Neuron (in vitro differentiated cells): ENCODE measurements around the gene EPC2.

ENCODE experiments used
- H2AFZ ChIP-seq: one replicate; pipeline ENCODE4 v1.6.1; 2013; ENCODE audit warnings: low read depth, mild to moderate bottlenecking, inconsistent platforms, low read length, moderate library complexity
- H3K27me3 ChIP-seq: one replicate; pipeline ENCODE4 v1.6.1; 2013; ENCODE audit warnings: low read length; ENCODE audit not compliant: insufficient read depth
- H3K36me3 ChIP-seq: one replicate; pipeline ENCODE4 v1.6.1; 2013; ENCODE audit warnings: low read length; ENCODE audit not compliant: insufficient read depth
- H3K4me1 ChIP-seq: one replicate; pipeline ENCODE4 v1.6.1; 2013; ENCODE audit warnings: low read length; ENCODE audit not compliant: insufficient read depth
- H3K4me3 ChIP-seq: 2 replicates; pipeline ENCODE4 v1.5.1; 2013; ENCODE audit warnings: mild to moderate bottlenecking, low read length, moderate library complexity
- H3K9me3 ChIP-seq: one replicate; pipeline ENCODE4 v1.6.1; 2013; ENCODE audit warnings: low read length

EPC2 gene

DNA sequence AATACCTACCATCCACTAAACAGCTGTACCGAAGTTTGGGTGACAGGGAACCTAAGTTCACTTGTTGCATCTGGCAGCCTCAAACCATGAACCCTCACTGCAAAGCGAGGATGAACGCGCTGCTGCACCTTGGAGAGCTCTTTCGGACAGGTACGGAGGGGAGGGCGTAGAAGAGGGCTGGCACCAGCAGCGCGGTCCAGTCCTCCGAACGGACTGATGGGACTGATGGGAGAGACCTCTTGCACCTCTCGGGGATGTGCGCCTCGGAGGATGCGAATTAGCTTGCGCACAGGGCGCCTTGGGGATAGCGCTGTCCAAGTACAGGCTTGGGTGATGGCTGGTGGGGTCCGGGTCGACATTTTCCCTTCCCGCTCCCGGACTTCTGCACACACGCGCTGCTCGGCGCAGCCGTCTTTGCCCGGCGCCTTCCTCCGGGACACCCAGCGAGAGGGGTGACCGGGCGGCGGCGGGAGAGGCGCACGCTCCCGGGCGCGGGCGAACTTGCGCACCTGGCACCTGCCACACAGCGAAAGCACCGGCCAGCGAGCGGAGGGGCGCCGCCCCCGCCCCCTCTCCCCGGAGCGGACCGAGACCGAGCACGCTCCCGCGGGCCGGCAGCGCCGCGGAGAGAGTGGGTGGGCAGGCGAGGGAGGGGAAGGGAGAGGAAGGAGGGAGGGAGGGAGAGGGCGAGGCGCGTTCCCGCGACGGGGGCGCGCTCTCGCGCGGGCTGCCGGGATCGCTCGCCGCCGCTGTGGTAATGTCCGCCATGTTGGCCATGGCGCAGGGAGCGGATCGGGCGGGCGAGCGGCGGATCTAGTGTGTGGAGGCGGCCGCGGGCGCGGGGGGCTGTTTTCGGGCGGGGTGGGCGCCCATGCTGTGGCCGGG is at the start of gene EPC2:
TSS of gene EPC2 (plus strand) at position 754 of the 885 bp plus-strand sequence. CDS start 267 bp downstream, outside the sequence.
- Histone ChIP-seq H2AFZ (peak within 1 kb of the TSS; percentile 71), H3K36me3 (no peaks in the 10 kb centered on the region), H3K27me3 (no peaks in the 10 kb centered on the region), H3K4me1 (peaks cover 14% of the 10 kb centered on the region), H3K4me3 (peak within 1 kb of the TSS; percentile 69), H3K9me3 (no peaks in the 10 kb centered on the region)

DNA sequence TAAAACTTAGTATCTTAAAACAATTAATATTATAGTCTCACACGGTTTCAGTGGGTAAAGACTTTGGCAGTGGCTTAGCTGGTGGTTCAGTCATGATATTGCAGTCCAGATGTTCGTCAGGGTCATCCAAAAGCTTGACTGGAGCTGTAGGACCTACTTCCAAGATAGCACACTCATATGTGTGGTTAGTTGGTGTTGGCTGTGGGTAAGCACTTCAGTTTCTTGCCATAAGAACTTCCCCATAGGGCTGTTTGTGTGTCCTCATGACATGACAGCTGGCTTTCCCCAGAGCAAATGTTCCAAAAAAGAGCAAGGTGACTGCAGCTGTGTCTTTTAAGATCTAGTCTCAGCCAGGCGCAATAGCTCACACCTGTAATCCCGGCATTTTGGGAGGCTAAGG is 48.5 kb upstream of the EPC2 start:
- H3K27me3 ChIP-seq, result no peaks in the 10 kb centered on the region
- no peaks in the 10 kb centered on the region for H3K4me1 ChIP-seq
- H3K9me3 ChIP-seq, result peaks cover 2% of the 10 kb centered on the region
- H3K4me3 ChIP-seq, result no peak overlapping the region
- H3K36me3 ChIP-seq, result no peaks in the 10 kb centered on the region
- H2AFZ ChIP-seq, result no peak overlapping the region

GRCh38 chr2:148599109-148599991 is 45.2 kb upstream of the EPC2 start:
- Histone ChIP-seq H3K4me3 (no peak overlapping the region), H3K36me3 (no peaks in the 10 kb centered on the region), H3K4me1 (no peaks in the 10 kb centered on the region), H3K9me3 (peaks cover 2% of the 10 kb centered on the region), H3K27me3 (no peaks in the 10 kb centered on the region), H2AFZ (no peak overlapping the region)

- H3K27me3 ChIP-seq, result no peaks in the 10 kb centered on the region
- H3K4me3 ChIP-seq, result no peak overlapping the region
- H3K36me3 ChIP-seq, result no peaks in the 10 kb centered on the region
- no peaks in the 10 kb centered on the region for H3K4me1 ChIP-seq
- H2AFZ ChIP-seq, result no peak overlapping the region
- H3K9me3 ChIP-seq, result peaks cover 2% of the 10 kb centered on the region
Observed at GRCh38 chr2:148602885-148603561, 41.5 kb upstream of the EPC2 start.

- Histone ChIP-seq H3K9me3 (peaks cover 2% of the 10 kb centered on the region), H3K4me1 (no peaks in the 10 kb centered on the region), H3K4me3 (no peak overlapping the region), H2AFZ (no peak overlapping the region), H3K36me3 (no peaks in the 10 kb centered on the region), H3K27me3 (no peaks in the 10 kb centered on the region)
Observed at GRCh38 chr2:148603562-148603920, 41.0 kb upstream of the EPC2 start.

DNA sequence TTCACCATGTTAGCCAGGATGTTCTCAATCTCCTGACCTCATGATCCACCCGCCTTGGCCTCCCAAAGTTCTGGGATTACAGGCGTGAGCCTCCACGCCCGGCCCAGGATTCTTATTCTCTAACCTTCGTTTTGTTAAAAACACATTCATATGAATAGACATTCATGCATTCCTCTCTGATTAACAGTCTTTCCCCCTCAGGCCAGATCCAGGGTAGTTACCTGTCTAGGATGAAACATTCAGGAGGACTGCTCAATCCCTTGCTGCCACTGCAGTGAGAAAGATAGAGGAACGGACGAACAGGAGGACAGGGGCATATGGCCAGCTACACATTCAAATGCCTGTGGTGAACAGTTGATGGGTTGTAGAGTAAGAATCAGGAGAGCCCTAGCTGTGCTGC is 39.6 kb upstream of the EPC2 start:
- no peaks in the 10 kb centered on the region for H3K36me3 ChIP-seq
- H3K27me3 ChIP-seq, result no peaks in the 10 kb centered on the region
- H3K4me3 ChIP-seq, result no peak overlapping the region
- H3K4me1 ChIP-seq, result no peaks in the 10 kb centered on the region
- H3K9me3 ChIP-seq, result peaks cover 2% of the 10 kb centered on the region
- H2AFZ ChIP-seq, result no peak overlapping the region

DNA sequence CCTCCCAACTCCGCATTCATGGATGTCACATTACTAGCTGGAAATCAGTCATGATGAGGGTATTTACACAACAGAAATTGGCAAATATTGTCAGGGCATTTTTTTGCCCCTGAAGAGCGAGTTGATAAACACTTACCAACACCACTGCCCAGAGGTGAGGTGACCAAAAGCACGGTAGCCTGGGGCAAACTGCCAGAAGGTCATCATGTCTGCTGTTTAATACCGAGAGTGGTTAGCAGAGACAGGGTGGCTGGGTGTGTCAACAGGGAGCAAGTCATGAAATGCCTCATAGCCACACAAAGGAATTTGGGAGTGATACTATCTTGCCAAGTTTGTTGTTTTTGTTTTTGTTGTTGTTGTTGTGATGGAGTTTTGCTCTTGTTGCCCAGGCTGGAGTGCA is 37.0 kb upstream of the EPC2 start:
- H3K36me3 ChIP-seq, result no peaks in the 10 kb centered on the region
- H3K4me3 ChIP-seq, result no peak overlapping the region
- no peaks in the 10 kb centered on the region for H3K9me3 ChIP-seq
- H3K4me1 ChIP-seq, result no peaks in the 10 kb centered on the region
- no peaks in the 10 kb centered on the region for H3K27me3 ChIP-seq
- no peak overlapping the region for H2AFZ ChIP-seq

GRCh38 chr2:148613231-148614013 is 31.1 kb upstream of the EPC2 start:
- Histone ChIP-seq H3K27me3 (no peaks in the 10 kb centered on the region), H3K4me3 (no peak overlapping the region), H3K4me1 (peaks cover 35% of the 10 kb centered on the region), H3K36me3 (no peaks in the 10 kb centered on the region), H2AFZ (no peak overlapping the region), H3K9me3 (no peaks in the 10 kb centered on the region)

GRCh38 chr2:148614014-148614321 is 30.6 kb upstream of the EPC2 start:
- peaks cover 35% of the 10 kb centered on the region for H3K4me1 ChIP-seq
- H3K9me3 ChIP-seq, result no peaks in the 10 kb centered on the region
- H3K4me3 ChIP-seq, result no peak overlapping the region
- no peaks in the 10 kb centered on the region for H3K27me3 ChIP-seq
- H2AFZ ChIP-seq, result no peak overlapping the region
- no peaks in the 10 kb centered on the region for H3K36me3 ChIP-seq

GRCh38 chr2:148614322-148615049 is 30.1 kb upstream of the EPC2 start:
- no peaks in the 10 kb centered on the region for H3K27me3 ChIP-seq
- no peak overlapping the region for H3K4me3 ChIP-seq
- H3K9me3 ChIP-seq, result no peaks in the 10 kb centered on the region
- H3K36me3 ChIP-seq, result no peaks in the 10 kb centered on the region
- H2AFZ ChIP-seq, result no peak overlapping the region
- peaks cover 35% of the 10 kb centered on the region for H3K4me1 ChIP-seq

- no peak overlapping the region for H3K4me3 ChIP-seq
- H3K27me3 ChIP-seq, result no peaks in the 10 kb centered on the region
- peaks cover 35% of the 10 kb centered on the region for H3K4me1 ChIP-seq
- H2AFZ ChIP-seq, result peak overlapping the region; percentile 43
- H3K9me3 ChIP-seq, result no peaks in the 10 kb centered on the region
- no peaks in the 10 kb centered on the region for H3K36me3 ChIP-seq
Observed at GRCh38 chr2:148615381-148615841, 29.1 kb upstream of the EPC2 start.

GRCh38 chr2:148616662-148617061 is 27.9 kb upstream of the EPC2 start:
- peaks cover 35% of the 10 kb centered on the region for H3K4me1 ChIP-seq
- no peaks in the 10 kb centered on the region for H3K9me3 ChIP-seq
- no peaks in the 10 kb centered on the region for H3K36me3 ChIP-seq
- no peaks in the 10 kb centered on the region for H3K27me3 ChIP-seq
- H3K4me3 ChIP-seq, result no peak overlapping the region
- no peak overlapping the region for H2AFZ ChIP-seq
